GM12873 (cell line): ENCODE results near the gene COL25A1.
A peak's percentile ranks its signal among the peaks of the same experiment; 100 is the strongest.

Source experiments
- CTCF ChIP-seq: IDR thresholded peaks from 2 replicates; pipeline ENCODE4 v1.5.1; 2012; ENCODE audit warnings: low read depth, mild to moderate bottlenecking, moderate library complexity, low read length, control low read depth; ENCODE audit not compliant: insufficient read depth; ENCODE audit errors: missing control alignments

Gene COL25A1

GRCh38 chr4:109078724-109079123 lies 223.7 kb downstream of the COL25A1 start:
- TF ChIP-seq CTCF = no peak

DNA sequence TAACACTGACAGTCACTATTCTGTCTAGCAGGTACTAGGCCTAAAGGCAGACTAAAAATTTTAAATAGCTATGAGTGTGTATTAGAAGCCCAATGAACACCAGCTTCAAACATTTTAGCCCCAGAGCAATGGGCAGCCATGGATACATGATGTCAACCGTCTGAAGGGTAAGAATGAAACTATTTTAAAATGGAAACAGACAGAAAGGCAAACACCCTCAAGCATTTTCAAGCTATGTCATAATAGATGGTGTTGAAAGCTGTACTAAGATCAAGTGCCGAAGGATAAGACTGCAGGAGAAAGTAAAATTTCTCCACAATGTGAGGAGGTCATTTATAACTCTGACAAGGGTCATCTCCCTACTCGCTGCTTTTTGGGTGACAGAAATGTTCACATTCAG lies 225.0 kb downstream of the COL25A1 start:
- no peak for TF ChIP-seq CTCF

DNA sequence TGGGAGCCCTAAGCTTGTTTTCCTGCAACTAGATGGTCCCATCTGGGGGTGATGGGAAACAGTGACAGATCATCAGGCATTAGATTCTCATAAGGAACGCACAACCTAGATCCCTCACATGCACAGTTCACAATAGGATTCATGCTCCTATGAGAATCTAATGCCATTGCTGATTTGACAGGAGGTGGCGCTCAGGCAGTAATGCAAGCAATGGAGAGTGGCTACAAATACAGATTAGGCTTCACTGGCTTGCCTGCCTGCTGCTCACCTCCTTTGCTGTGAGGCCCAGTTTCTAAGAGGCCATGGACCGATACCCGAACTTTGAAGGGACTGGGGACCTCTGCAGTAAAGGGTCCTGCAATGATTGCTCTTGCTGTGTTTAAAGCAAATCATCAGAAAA lies 225.7 kb downstream of the COL25A1 start:
- TF ChIP-seq CTCF = peak; percentile 16

GRCh38 chr4:109075621-109076020 lies 226.8 kb downstream of the COL25A1 start:
- no peak for TF ChIP-seq CTCF

DNA sequence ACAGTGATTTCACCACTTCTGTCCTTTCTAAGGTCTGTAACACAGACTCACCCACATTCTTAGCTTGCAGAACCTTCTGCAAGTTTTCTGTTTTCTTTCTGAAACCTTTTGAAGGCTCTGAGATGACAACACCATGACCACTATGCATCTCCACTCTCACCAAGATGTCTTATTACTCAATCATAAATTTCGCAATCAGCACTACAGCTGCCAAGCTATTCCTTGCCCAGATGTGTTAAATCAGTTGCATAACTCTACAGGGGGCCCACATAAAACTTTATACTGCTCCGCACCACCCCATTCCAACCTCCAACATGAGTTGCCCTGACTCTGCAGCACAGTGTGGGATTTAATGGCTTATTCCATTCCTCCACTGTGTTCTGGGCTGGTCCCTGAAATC lies 229.9 kb downstream of the COL25A1 start:
- TF ChIP-seq CTCF = no peak

DNA sequence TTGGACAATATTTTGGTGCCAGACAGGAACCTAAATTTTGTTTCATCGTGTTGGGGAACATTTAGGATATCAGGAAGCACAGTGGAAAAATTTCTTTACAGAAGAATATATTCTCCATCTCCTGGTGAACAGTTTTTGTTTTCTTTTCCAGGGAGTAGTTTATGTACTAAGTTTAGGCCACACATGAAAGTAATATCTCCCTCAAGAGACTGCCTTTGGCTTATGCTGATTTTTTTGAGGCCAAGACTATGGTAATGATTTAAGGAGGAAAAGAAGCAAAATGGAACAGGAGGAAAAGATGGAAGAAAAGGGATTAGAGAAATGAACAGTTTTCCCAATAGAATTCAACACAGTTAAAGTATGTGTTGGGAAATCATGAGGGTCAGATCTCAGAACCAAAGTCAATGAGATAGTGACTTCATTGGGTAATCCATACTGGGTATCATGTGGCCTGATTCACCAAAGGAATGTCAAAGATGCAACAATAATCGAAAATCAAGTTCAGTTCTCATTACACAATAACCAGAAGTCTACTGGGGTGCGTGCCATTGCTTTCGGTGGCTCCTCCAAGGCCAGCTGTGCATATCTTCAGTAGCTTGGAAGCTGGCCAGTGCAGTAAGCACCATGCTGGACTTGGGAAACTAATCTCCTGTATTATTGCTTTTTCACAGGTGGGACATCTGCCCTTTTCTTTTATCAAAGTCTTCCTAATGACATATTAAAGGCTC lies 234.8 kb downstream of the COL25A1 start:
- TF ChIP-seq CTCF = no peak

DNA sequence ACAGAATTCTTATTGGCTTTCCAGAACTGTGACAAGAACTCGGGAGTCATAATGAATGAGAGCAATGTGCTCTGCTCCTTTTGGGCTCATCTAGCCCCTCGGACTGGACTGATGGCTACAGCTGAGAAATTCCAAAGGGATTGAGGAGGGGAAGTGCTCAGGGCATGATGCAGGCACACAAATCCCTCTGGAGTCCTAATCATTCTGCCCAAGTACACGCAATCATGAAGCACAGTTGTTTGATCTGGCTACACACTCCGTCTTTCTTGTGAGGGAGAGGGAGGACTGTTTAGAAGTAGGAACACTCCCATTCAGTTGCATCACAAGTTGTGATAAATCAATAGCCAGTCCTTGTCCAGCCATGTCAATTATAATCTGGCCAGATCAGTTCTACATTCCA lies 237.5 kb downstream of the COL25A1 start:
- no peak for TF ChIP-seq CTCF
